H1 (cell line): ENCODE data around the gene AIFM2. TPM values are rescaled to one million over a fixed set of nuclear protein-coding genes. Genes with fewer than 3 reads are reported as not detected.

Experiments
- CBX5 ChIP-seq: fragments of 300-800, 300-1000 bp; sonication (generic); IDR thresholded peaks from 2 replicates; pipeline ENCODE4 v1.7.1; 2016; ENCODE audit warnings: antibody characterized with exemption, low read length, low read depth
- CBX8 ChIP-seq: fragments of 300-800, 300-1000 bp; sonication (generic); IDR thresholded peaks from 2 replicates; pipeline ENCODE4 v1.7.1; 2016; ENCODE audit warnings: low read depth, low read length, borderline replicate concordance
- CEBPB ChIP-seq: IDR thresholded peaks from 2 replicates; pipeline ENCODE4 v1.6.1; 2012; ENCODE audit warnings: low read depth, low read length
- CHD2 ChIP-seq: IDR thresholded peaks from 2 replicates; pipeline ENCODE4 v1.6.1; 2012; ENCODE audit warnings: low read length, improper control_type of control experiment
- EGR1 ChIP-seq: IDR thresholded peaks from 2 replicates; pipeline ENCODE4 v1.6.1; 2011; ENCODE audit warnings: low read depth, low read length, borderline replicate concordance
- EZH2 ChIP-seq: fragments of 200-600 bp; sonication (generic); IDR thresholded peaks from 2 replicates; pipeline ENCODE4 v1.7.1; 2012; ENCODE audit warnings: low read depth, mild to moderate bottlenecking, moderate library complexity, low read length, inconsistent platforms; ENCODE audit not compliant: severe bottlenecking
- HDAC6 ChIP-seq: IDR thresholded peaks from one replicate; pipeline ENCODE4 v1.7.1; 2012; ENCODE audit warnings: low read depth, mild to moderate bottlenecking, inconsistent platforms, low read length, moderate library complexity
- JUN ChIP-seq: IDR thresholded peaks from 2 replicates; pipeline ENCODE4 v1.6.1; 2011; ENCODE audit warnings: low read depth, mild to moderate bottlenecking, improper control_type of control experiment, low read length
- KDM1A ChIP-seq: fragments of 200-600, 300-600 bp; sonication (generic); IDR thresholded peaks from 2 replicates; pipeline ENCODE4 v1.7.1; 2016; ENCODE audit warnings: mild to moderate bottlenecking, low read length, borderline replicate concordance
- NRF1 ChIP-seq: IDR thresholded peaks from 2 replicates; pipeline ENCODE4 v1.6.1; 2011; ENCODE audit warnings: mild to moderate bottlenecking, low read depth, low read length, improper control_type of control experiment
- PHF8 ChIP-seq: fragments of 200-600 bp; sonication (generic); conservative IDR thresholded peaks from 2 replicates; pipeline ENCODE4 v1.7.1; 2012; ENCODE audit warnings: low read depth, mild to moderate bottlenecking, inconsistent platforms, low read length, moderate library complexity
- POLR2AphosphoS5 ChIP-seq: IDR thresholded peaks from 2 replicates; pipeline ENCODE4 v1.6.1; 2011; ENCODE audit warnings: low read depth, low read length
- RAD21 ChIP-seq, 2 experiments: IDR thresholded peaks in 1 of 2; conservative IDR thresholded peaks in 1 of 2; 2 replicates each; pipeline ENCODE4 v1.6.1; 2011; ENCODE audit warnings: low read depth in 2 of 2, low read length in 2 of 2, improper control_type of control experiment in 1 of 2, inconsistent platforms in 1 of 2, mild to moderate bottlenecking in 1 of 2, moderate library complexity in 1 of 2
- SIN3A ChIP-seq, 2 experiments: IDR thresholded peaks in 1 of 2; conservative IDR thresholded peaks in 1 of 2; 2 replicates each; pipeline ENCODE4 v1.6.1; 2011 to 2012; ENCODE audit warnings: low read length in 2 of 2, improper control_type of control experiment in 1 of 2, low read depth in 1 of 2, mild to moderate bottlenecking in 1 of 2
- SIRT6 ChIP-seq: IDR thresholded peaks from one replicate; pipeline ENCODE4 v1.7.1; 2012; ENCODE audit warnings: low read length, inconsistent platforms
- SP1 ChIP-seq: IDR thresholded peaks from 2 replicates; pipeline ENCODE4 v1.6.1; 2011; ENCODE audit warnings: low read depth, low read length
- TEAD4 ChIP-seq: IDR thresholded peaks from 2 replicates; pipeline ENCODE4 v1.6.1; 2012; ENCODE audit warnings: low read depth, low read length, inconsistent platforms, mixed read lengths
- polyA plus RNA-seq, 7 experiments: library from polyadenylated mRNA; depleted of rRNA in 3 of 7; stranded (reverse) in 5 of 7; unstranded in 2 of 7; fragments of >200 nt in 5 of 7; fragments of 200-250 nt in 2 of 7; gene quantifications; 1 replicate in 5 of 7; 2 replicates in 1 of 7; 4 replicates in 1 of 7; pipeline versions ENCODE4 v1.2.1 to v1.2.3, GENCODE V29; 2011 to 2013; ENCODE audit warnings: missing spikeins in 2 of 7, mixed read lengths in 2 of 7
- total RNA-seq: library from RNA; stranded (reverse); fragmentation: NEBNext Ultra II Directional; extraction: Animal tissue kit (Norgen Biotek cat#: 25700); gene quantifications from 2 replicates; pipeline ENCODE4 v1.2.1, GENCODE V29; 2021
- TF ChIP-seq, protein P1 (sequence below): IDR thresholded peaks from 2 replicates; pipeline ENCODE4 v1.6.1; 2012; ENCODE audit warnings: inconsistent platforms
- TF ChIP-seq, protein P2 (sequence below), 3 experiments: IDR thresholded peaks; 1 replicate in 2 of 3; 2 replicates in 1 of 3; pipeline versions ENCODE4 v1.5.1 to v1.6.1; 2011; ENCODE audit warnings: low read length in 3 of 3, mild to moderate bottlenecking in 3 of 3, inconsistent platforms in 2 of 3, low read depth in 1 of 3, moderate library complexity in 1 of 3; ENCODE audit not compliant: insufficient read depth in 1 of 3; ENCODE audit errors: control extremely low read depth in 1 of 3
- TF ChIP-seq, protein P3 (sequence below): IDR thresholded peaks from 2 replicates; pipeline ENCODE4 v1.6.1; 2012; ENCODE audit warnings: low read length, inconsistent platforms

AIFM2 gene
- total and polyA plus RNA-seq, 2 of the 8 experiments (the other 6 are each of a cell fraction or from before 2014, with no cell fraction given) = 4.0 TPM

DNA sequence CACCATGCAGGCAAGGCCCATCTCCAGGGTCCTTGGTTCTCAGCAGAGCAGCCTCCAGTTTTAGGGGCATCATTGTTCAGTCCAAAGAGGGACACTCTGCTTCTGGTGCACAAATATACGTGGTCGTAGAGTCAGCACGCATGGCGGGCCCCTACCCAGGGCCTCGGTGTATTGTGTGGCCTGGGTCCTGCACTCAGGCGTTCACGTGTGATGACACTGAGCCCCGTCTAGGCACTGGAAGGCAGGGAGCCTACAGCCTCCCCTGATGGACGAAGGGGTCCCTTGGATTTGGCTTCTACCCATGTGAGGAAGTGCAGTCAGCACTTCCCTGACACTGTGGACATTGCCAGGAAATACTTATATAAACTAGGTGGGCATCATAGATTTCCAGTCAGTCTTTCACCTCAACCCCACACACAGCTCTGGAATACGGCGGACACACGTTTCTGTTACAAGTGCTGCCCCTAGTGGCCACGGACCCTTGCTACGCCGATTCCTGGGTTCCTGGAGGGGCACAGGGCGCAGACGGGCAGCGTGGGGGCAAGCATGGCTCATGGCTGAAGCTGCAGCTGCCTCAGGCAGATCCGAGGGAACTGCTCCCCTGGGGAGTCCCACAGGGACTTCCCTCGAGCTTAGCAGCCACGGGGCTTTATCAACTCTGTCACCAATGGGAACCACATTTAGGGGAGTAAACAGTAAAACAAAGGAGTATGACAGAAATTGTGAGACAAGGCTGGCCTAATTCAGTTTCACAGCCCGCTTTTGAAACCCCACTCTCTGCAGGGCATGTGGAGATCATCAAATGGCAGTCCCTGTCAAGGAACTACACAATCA is 25.4 kb downstream of the AIFM2 start (continued):
- TF ChIP-seq NRF1 (no peak), EGR1 (no peak), CHD2 (no peak), KDM1A (no peak), CBX5 (no peak), TEAD4 (no peak), SP1 (no peak), JUN (no peak), HDAC6 (no peak), POLR2AphosphoS5 (no peak), SIN3A (conservative IDR thresholded peaks at IDR 0.05 in 1 of 2, IDR thresholded peaks at IDR 0.05 in 1 of 2; ENCODE audit: low read depth in 1 of 2, low read length in 2 of 2) (no peak), RAD21 (IDR thresholded peaks at IDR 0.05 in 1 of 2, conservative IDR thresholded peaks at IDR 0.05 in 1 of 2; ENCODE audit: low read depth in 2 of 2, low read length in 2 of 2) (peak; percentile 61 to 71), SIRT6 (no peak), EZH2 (no peak), CBX8 (no peak), PHF8 (no peak), CEBPB (no peak)
- TF ChIP-seq, protein P1, sequence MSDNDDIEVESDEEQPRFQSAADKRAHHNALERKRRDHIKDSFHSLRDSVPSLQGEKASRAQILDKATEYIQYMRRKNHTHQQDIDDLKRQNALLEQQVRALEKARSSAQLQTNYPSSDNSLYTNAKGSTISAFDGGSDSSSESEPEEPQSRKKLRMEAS = peak; percentile 79
- TF ChIP-seq, protein P2, sequence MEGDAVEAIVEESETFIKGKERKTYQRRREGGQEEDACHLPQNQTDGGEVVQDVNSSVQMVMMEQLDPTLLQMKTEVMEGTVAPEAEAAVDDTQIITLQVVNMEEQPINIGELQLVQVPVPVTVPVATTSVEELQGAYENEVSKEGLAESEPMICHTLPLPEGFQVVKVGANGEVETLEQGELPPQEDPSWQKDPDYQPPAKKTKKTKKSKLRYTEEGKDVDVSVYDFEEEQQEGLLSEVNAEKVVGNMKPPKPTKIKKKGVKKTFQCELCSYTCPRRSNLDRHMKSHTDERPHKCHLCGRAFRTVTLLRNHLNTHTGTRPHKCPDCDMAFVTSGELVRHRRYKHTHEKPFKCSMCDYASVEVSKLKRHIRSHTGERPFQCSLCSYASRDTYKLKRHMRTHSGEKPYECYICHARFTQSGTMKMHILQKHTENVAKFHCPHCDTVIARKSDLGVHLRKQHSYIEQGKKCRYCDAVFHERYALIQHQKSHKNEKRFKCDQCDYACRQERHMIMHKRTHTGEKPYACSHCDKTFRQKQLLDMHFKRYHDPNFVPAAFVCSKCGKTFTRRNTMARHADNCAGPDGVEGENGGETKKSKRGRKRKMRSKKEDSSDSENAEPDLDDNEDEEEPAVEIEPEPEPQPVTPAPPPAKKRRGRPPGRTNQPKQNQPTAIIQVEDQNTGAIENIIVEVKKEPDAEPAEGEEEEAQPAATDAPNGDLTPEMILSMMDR (IDR thresholded peaks at IDR 0.05; ENCODE audit: control extremely low read depth in 1 of 3, insufficient read depth in 1 of 3, low read depth in 1 of 3, low read length in 3 of 3) = peak; percentile 87 to 99 (median 97)
- TF ChIP-seq, protein P3, sequence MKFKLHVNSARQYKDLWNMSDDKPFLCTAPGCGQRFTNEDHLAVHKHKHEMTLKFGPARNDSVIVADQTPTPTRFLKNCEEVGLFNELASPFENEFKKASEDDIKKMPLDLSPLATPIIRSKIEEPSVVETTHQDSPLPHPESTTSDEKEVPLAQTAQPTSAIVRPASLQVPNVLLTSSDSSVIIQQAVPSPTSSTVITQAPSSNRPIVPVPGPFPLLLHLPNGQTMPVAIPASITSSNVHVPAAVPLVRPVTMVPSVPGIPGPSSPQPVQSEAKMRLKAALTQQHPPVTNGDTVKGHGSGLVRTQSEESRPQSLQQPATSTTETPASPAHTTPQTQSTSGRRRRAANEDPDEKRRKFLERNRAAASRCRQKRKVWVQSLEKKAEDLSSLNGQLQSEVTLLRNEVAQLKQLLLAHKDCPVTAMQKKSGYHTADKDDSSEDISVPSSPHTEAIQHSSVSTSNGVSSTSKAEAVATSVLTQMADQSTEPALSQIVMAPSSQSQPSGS = no peak
